Stimulated activated CD4-positive, alpha-beta T cell treated with anti-CD3 and anti-CD28 coated beads, Interleukin-1b, Interleukin-23, amount 100 ng/mL, for 4 hours (primary cell): ENCODE data around the gene B3GNT4.
"Not testable (repeated sequence)": the region's sequence is repeated elsewhere in the genome, so short reads cannot be mapped to it uniquely, and the experiment has no call there.

ENCODE experiments used
- DNase-seq, 2 donors: peaks; one replicate each; pipeline ENCODE4 v3.0.0-alpha.2; 2020; ENCODE audit warnings: low read depth in 2 of 2

B3GNT4 gene

GRCh38 chr12:122189626-122190475 lies 13.7 kb upstream of the B3GNT4 start:
- DNase-seq: no peak

GRCh38 chr12:122190842-122191668 lies 12.5 kb upstream of the B3GNT4 start:
- peak; percentile 49 to 51 for DNase-seq

GRCh38 chr12:122192441-122192840 lies 11.1 kb upstream of the B3GNT4 start:
- no peak for DNase-seq

GRCh38 chr12:122194804-122195203 lies 8.7 kb upstream of the B3GNT4 start:
- DNase-seq: no peak

GRCh38 chr12:122195405-122195804 lies 8.1 kb upstream of the B3GNT4 start:
- DNase-seq: no peak

GRCh38 chr12:122197612-122197966 lies 5.9 kb upstream of the B3GNT4 start:
- no peak for DNase-seq

GRCh38 chr12:122199484-122200355 lies 3.8 kb upstream of the B3GNT4 start:
- no peak for DNase-seq

GRCh38 chr12:122200541-122201175 lies 2.9 kb upstream of the B3GNT4 start:
- no peak for DNase-seq

- no peak for DNase-seq
These were observed 2.1 kb upstream of the B3GNT4 start for GRCh38 chr12:122201381-122201780.

- no peak for DNase-seq
These were observed 1.5 kb upstream of the B3GNT4 start for GRCh38 chr12:122202017-122202416.

- not testable (repeated sequence) for DNase-seq
These were observed 698 bp upstream of the B3GNT4 start for GRCh38 chr12:122202811-122203210.

- DNase-seq: no peak
These were observed 901 bp downstream of the B3GNT4 start for GRCh38 chr12:122204167-122205052.

- no peak for DNase-seq
These were observed 1.8 kb downstream of the B3GNT4 start for GRCh38 chr12:122205053-122205925.

- no peak for DNase-seq
These were observed 2.8 kb downstream of the B3GNT4 start for GRCh38 chr12:122206111-122206881.

GRCh38 chr12:122206976-122207375 lies 3.5 kb downstream of the B3GNT4 start:
- DNase-seq: no peak

GRCh38 chr12:122207391-122207790 lies 3.9 kb downstream of the B3GNT4 start:
- DNase-seq: no peak

- no peak for DNase-seq
These were observed 4.7 kb downstream of the B3GNT4 start for GRCh38 chr12:122208073-122208820.

GRCh38 chr12:122215771-122216170 lies 12.3 kb downstream of the B3GNT4 start:
- no peak for DNase-seq
